H9 (cell line): ENCODE data around the gene TP53TG5. TPM values are rescaled to one million over a fixed set of nuclear protein-coding genes. Genes with fewer than 3 reads are reported as not detected.
A peak's percentile ranks its signal among the peaks of the same experiment; 100 is the strongest.

Source experiments
- DNase-seq: peaks from one replicate; pipeline ENCODE4 v3.0.0-alpha.2; 2017
- H2AFZ ChIP-seq: one replicate; pipeline ENCODE4 v1.6.1; 2013; ENCODE audit warnings: mild to moderate bottlenecking, low read length, control low read depth, moderate library complexity
- H2AK5ac ChIP-seq: 2 replicates; pipeline ENCODE4 v1.6.1; 2013; ENCODE audit warnings: low read length, control low read depth, mixed read lengths; ENCODE audit not compliant: insufficient read length
- H2BK120ac ChIP-seq: one replicate; pipeline ENCODE4 v1.6.1; 2013; ENCODE audit warnings: low read depth, mild to moderate bottlenecking, low read length, control low read depth, inconsistent platforms; ENCODE audit not compliant: poor library complexity, severe bottlenecking
- H2BK12ac ChIP-seq: 2 replicates; pipeline ENCODE4 v1.6.1; 2013; ENCODE audit warnings: low read length, control low read depth, mixed read lengths, low read depth; ENCODE audit not compliant: insufficient read length
- H2BK15ac ChIP-seq: 2 replicates; pipeline ENCODE4 v1.6.1; 2013; ENCODE audit warnings: low read depth, low read length, control low read depth
- H2BK20ac ChIP-seq: one replicate; pipeline ENCODE4 v1.6.1; 2013; ENCODE audit warnings: low read depth, mild to moderate bottlenecking, low read length, control low read depth, inconsistent platforms; ENCODE audit not compliant: poor library complexity, severe bottlenecking
- H2BK5ac ChIP-seq: 2 replicates; pipeline ENCODE4 v1.6.1; 2013; ENCODE audit warnings: low read length, control low read depth, mixed read lengths; ENCODE audit not compliant: insufficient read length
- H3K14ac ChIP-seq: 2 replicates; pipeline ENCODE4 v1.6.1; 2013; ENCODE audit warnings: low read length, control low read depth; ENCODE audit not compliant: insufficient read depth
- H3K18ac ChIP-seq: 2 replicates; pipeline ENCODE4 v1.6.1; 2013; ENCODE audit warnings: low read depth, mild to moderate bottlenecking, mixed read lengths, low read length, control low read depth; ENCODE audit not compliant: insufficient read length
- H3K23ac ChIP-seq: 2 replicates; pipeline ENCODE4 v1.6.1; 2013; ENCODE audit warnings: low read length, control low read depth, mixed read lengths, low read depth; ENCODE audit not compliant: insufficient read length
- H3K23me2 ChIP-seq: 2 replicates; pipeline ENCODE4 v1.6.1; 2013; ENCODE audit warnings: low read depth, mild to moderate bottlenecking, mixed read lengths, low read length, control low read depth; ENCODE audit not compliant: insufficient read length, poor library complexity, severe bottlenecking
- H3K27ac ChIP-seq: 2 replicates; pipeline ENCODE4 v1.5.1; 2013; ENCODE audit warnings: low read length, control low read depth, mixed read lengths, low read depth; ENCODE audit not compliant: insufficient read length
- H3K27me3 ChIP-seq: 2 replicates; pipeline ENCODE4 v1.6.1; 2013; ENCODE audit warnings: low read length, control low read depth, inconsistent platforms; ENCODE audit not compliant: insufficient read depth
- H3K4ac ChIP-seq: 2 replicates; pipeline ENCODE4 v1.6.1; 2013; ENCODE audit warnings: low read depth, mild to moderate bottlenecking, control low read depth, inconsistent platforms, low read length, moderate library complexity
- H3K4me1 ChIP-seq: 2 replicates; pipeline ENCODE4 v1.6.1; 2013; ENCODE audit warnings: low read length, control low read depth, inconsistent platforms; ENCODE audit not compliant: insufficient read depth
- H3K4me2 ChIP-seq: 2 replicates; pipeline ENCODE4 v1.6.1; 2013; ENCODE audit warnings: low read length, control low read depth, mixed read lengths; ENCODE audit not compliant: insufficient read length, insufficient read depth
- H3K56ac ChIP-seq: 2 replicates; pipeline ENCODE4 v1.6.1; 2013; ENCODE audit warnings: low read depth, mild to moderate bottlenecking, mixed read lengths, low read length, control low read depth; ENCODE audit not compliant: insufficient read length
- H3K79me1 ChIP-seq: 2 replicates; pipeline ENCODE4 v1.6.1; 2013; ENCODE audit warnings: low read depth, mild to moderate bottlenecking, moderate library complexity, low read length, control low read depth, inconsistent platforms; ENCODE audit not compliant: insufficient read depth, poor library complexity, severe bottlenecking
- H3K79me2 ChIP-seq: 2 replicates; pipeline ENCODE4 v1.6.1; 2013; ENCODE audit warnings: low read length, control low read depth, inconsistent platforms; ENCODE audit not compliant: insufficient read depth
- H3K9ac ChIP-seq: 2 replicates; pipeline ENCODE4 v1.6.1; 2013; ENCODE audit warnings: low read length, control low read depth, mixed read lengths; ENCODE audit not compliant: insufficient read length; ENCODE audit errors: extremely low read depth
- H3K9me3 ChIP-seq: one replicate; pipeline ENCODE4 v1.6.1; 2013; ENCODE audit warnings: low read depth, low read length, inconsistent platforms; ENCODE audit not compliant: control insufficient read depth
- H3T11ph ChIP-seq: one replicate; pipeline ENCODE4 v1.6.1; 2013; ENCODE audit warnings: mild to moderate bottlenecking, low read length, control low read depth, inconsistent platforms
- H4K20me1 ChIP-seq: one replicate; pipeline ENCODE4 v1.6.1; 2013; ENCODE audit not compliant: control insufficient read depth, insufficient read length, insufficient read depth
- H4K5ac ChIP-seq: 2 replicates; pipeline ENCODE4 v1.6.1; 2013; ENCODE audit warnings: low read depth, mild to moderate bottlenecking, mixed read lengths, low read length, control low read depth; ENCODE audit not compliant: insufficient read length
- H4K8ac ChIP-seq: replicated peaks from 2 replicates; pipeline ENCODE4 v1.6.1; 2013; ENCODE audit warnings: low read length, control low read depth, mixed read lengths, low read depth; ENCODE audit not compliant: insufficient read length
- H4K91ac ChIP-seq: 2 replicates; pipeline ENCODE4 v1.6.1; 2013; ENCODE audit warnings: low read depth, mild to moderate bottlenecking, moderate library complexity, mixed read lengths, low read length, control low read depth; ENCODE audit not compliant: insufficient read length
- H3K27ac Mint-ChIP-seq, 3 experiments: 2 replicates in 2 of 3; 3 replicates in 1 of 3; pipeline ENCODE4 v1.8.0; 2020 to 2021; ENCODE audit warnings: mixed read lengths in 3 of 3, mild to moderate bottlenecking in 1 of 3, moderate library complexity in 1 of 3
- H3K27me3 Mint-ChIP-seq: 2 replicates; pipeline ENCODE4 v1.8.0; 2021; ENCODE audit warnings: low read depth, mild to moderate bottlenecking, moderate library complexity, mixed read lengths
- H3K36me3 Mint-ChIP-seq, 3 experiments: 2 replicates in 2 of 3; 3 replicates in 1 of 3; pipeline ENCODE4 v1.8.0; 2020 to 2021; ENCODE audit warnings: low read depth in 3 of 3, mixed read lengths in 3 of 3; ENCODE audit not compliant: insufficient read depth in 1 of 3
- H3K4me1 Mint-ChIP-seq, 2 experiments: 2 replicates each; pipeline ENCODE4 v1.8.0; 2020; ENCODE audit warnings: mixed read lengths in 2 of 2
- H3K4me3 Mint-ChIP-seq, 2 experiments: 2 replicates in 1 of 2; 3 replicates in 1 of 2; pipeline ENCODE4 v1.8.0; 2020 to 2021; ENCODE audit warnings: mild to moderate bottlenecking in 2 of 2, mixed read lengths in 2 of 2, moderate library complexity in 1 of 2
- H3K9me3 Mint-ChIP-seq, 2 experiments: 2 replicates in 1 of 2; 3 replicates in 1 of 2; pipeline ENCODE4 v1.8.0; 2020; ENCODE audit warnings: mild to moderate bottlenecking in 2 of 2, mixed read lengths in 2 of 2, moderate library complexity in 1 of 2
- CTCF ChIP-seq: fragments of 200-600 bp; sonication (generic); conservative IDR thresholded peaks from 3 replicates; pipeline ENCODE4 v1.8.0; 2021; ENCODE audit warnings: antibody characterized with exemption, mild to moderate bottlenecking
- WGBS: extraction: QIAGEN DNeasy Blood & Tissue Kit; methylation state at CpG from one replicate; pipeline ENCODE4 v1.1.7; 2013; ENCODE audit warnings: missing lambda C conversion rate, low lambda C conversion rate, mixed read lengths; ENCODE audit not compliant: insufficient read length; ENCODE audit errors: extremely low coverage; 5-methylcytosine and 5-hydroxymethylcytosine counted together
- total RNA-seq: library from RNA; stranded (reverse); gene quantifications from 2 replicates; pipeline ENCODE4 v1.2.1, GENCODE V29; 2021

Gene TP53TG5
- total RNA-seq, 1 experiment from 2014 or later: not detected

- TF ChIP-seq CTCF: no peak
- no peak overlapping the region for H3K23ac ChIP-seq
- Mint-ChIP-seq H3K27me3 (peaks cover 18% of the 10 kb centered on the region), H3K27ac (no peak overlapping the region; a peak in 1 of 7 replicates), H3K36me3 (peaks cover 0 to 18% (median 11%) of the 10 kb centered on the region in 3 experiments; a peak in 5 of 7 replicates), H3K4me1 (peaks cover 10 to 12% of the 10 kb centered on the region in 2 experiments), H3K4me3 (peak overlapping the region in 1 of 2 experiments; percentile 21; a peak in 1 of 5 replicates), H3K9me3 (no peaks in the 10 kb centered on the region)
- H3K4ac ChIP-seq: no peak overlapping the region
- peak overlapping the region; percentile 90 for H3K4me2 ChIP-seq
- H3K9ac ChIP-seq: no peak overlapping the region
- H3K9me3 ChIP-seq: no peaks in the 10 kb centered on the region
- no peak overlapping the region for H3K56ac ChIP-seq
- H2AFZ ChIP-seq: no peak overlapping the region
- H3K79me1 ChIP-seq: no peaks in the 10 kb centered on the region
- H2BK120ac ChIP-seq: no peak overlapping the region
- H3K23me2 ChIP-seq: peaks cover 11% of the 10 kb centered on the region
- no peak for DNase-seq
- H2BK5ac ChIP-seq: no peak overlapping the region
- H3K27me3 ChIP-seq: peaks cover 2% of the 10 kb centered on the region; the same call in 1 of the 2 replicates
- H3K4me1 ChIP-seq: no peaks in the 10 kb centered on the region
- H4K5ac ChIP-seq: no peak overlapping the region
- H2AK5ac ChIP-seq: no peak overlapping the region
- H4K8ac ChIP-seq: no peak overlapping the region
- H3K27ac ChIP-seq: no peak overlapping the region
- H3K14ac ChIP-seq: no peak overlapping the region
- H3K18ac ChIP-seq: no peak overlapping the region
- WGBS: no CpG with 5 or more reads among the region's 10 CpGs
- H2BK20ac ChIP-seq: no peak overlapping the region
- no peak overlapping the region for H4K91ac ChIP-seq
- no peak overlapping the region for H3T11ph ChIP-seq
- no peaks in the 10 kb centered on the region for H3K79me2 ChIP-seq
- H2BK12ac ChIP-seq: no peak overlapping the region
- no peaks in the 10 kb centered on the region for H4K20me1 ChIP-seq
- H2BK15ac ChIP-seq: no peak overlapping the region
Observed at GRCh38 chr20:45372241-45372640, 5.9 kb downstream of the TP53TG5 start.
